T-helper 22 cell (primary cell): ENCODE measurements around the gene DMD.

Experiments
- DNase-seq: peaks from one replicate; pipeline ENCODE4 v3.0.0-alpha.2; 2020; ENCODE audit warnings: low read depth

Gene DMD

GRCh38 chrX:31178064-31178768, 2033.1 kb downstream of the DMD start:
- no peak for DNase-seq

DNA sequence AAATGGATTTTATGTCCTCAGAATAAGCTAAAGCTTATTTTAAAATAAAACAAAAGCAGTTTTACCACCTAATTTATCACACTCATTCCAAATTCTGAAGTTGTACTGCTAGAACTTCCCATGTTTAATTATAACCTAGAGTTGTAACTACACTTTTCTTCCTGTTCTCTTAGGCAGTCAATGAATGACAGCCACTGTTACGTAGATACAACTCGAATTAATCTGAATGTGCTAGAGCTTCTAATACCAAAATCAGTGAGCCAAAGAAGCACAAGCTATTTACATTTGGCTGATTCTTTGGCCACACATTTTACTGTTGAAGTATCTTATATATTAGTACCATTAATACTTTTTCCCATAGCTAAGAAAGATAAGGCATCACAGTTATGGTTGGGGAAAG, 2040.6 kb downstream of the DMD start:
- no peak for DNase-seq

DNA sequence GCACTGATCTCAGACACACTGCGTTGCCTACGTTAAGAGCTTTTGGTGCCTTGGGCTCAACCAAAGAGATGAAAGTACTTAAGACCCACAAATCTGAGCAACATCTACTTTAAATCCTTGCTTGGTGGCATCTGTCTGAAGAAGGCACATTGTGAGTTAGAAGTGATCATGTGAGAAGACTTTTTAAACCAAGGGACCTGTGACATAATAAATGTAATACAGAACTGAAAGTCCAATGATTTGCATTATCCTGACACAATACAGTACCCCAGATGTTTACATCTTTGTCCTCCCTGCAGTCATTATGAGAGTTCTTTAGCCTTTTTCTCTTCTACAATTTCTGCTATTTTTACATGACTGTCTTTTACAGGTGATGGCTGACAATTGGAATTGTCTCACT, 2042.8 kb downstream of the DMD start:
- DNase-seq: no peak

- DNase-seq: no peak
Measured at GRCh38 chrX:31166832-31167231, 2044.5 kb downstream of the DMD start.

- DNase-seq: no peak
Measured at GRCh38 chrX:31166416-31166815, 2044.9 kb downstream of the DMD start.

- DNase-seq: no peak
Measured at GRCh38 chrX:31165241-31166035, 2045.9 kb downstream of the DMD start.

GRCh38 chrX:31154946-31155345, 2056.4 kb downstream of the DMD start:
- DNase-seq: no peak

DNA sequence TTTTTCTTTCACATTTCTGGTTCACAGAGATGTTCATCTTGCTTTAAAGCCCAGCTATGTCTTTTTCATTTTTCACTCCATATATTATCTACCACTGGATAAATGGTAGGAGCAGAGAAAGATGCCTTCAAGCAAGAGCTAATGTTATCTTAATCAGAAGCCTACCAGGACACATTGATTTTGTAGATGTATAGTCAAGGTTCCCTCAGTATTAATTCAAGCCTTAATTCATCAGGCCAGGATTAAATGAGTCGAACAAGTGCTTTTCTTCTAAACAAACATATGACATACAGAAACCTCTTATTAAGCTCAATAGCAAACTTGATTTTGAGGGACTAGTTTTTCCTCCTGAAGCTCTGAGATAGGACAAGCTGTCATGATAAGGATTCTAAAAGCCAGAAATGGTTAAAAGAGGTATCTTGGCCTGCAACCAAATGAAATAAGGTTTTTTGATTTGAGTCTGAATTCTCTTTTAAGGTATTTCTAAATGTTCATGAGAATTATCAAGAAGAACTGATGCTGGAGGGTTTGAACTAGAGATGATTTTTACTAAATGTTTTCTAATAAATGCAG, 2057.8 kb downstream of the DMD start:
- no peak for DNase-seq

DNA sequence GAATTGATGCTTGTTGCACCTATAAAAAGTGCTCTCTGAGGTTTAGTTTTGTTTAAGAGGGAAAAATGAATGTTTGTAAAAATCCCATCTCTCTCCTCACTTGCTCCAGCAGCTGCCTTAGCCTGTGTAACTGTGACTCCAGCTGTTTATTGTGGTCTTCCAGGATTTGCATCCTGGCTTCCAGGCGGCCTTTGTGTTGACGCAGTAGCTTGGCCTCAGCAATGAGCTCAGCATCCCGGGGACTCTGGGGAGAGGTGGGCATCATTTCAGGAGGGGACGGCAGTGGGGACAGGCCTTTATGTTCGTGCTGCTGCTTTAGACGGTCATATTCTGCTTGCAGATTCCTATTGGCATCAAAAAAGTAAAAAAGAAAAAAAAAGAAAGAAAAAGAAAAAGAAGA, 2064.2 kb downstream of the DMD start:
- no peak for DNase-seq

DNA sequence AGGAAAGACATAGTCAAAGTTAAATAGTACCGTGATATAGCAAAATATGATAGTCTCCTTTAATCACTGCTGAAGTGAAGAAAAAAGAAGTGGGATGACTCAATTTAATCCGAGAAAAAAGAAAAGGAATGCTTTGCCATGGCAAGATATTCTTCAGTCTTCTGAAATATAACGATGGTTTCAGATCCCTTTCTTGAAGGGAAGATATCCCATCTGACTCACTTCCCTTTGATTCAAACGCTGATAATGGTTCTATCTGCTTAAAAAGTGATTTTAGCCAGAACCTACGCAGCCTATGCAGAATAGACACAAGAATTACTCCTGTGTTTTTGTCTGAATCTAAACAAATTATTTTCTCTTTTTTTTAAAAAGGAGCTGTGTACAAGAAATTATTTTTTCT, 2071.4 kb downstream of the DMD start:
- DNase-seq: no peak

GRCh38 chrX:31138124-31138523, 2073.2 kb downstream of the DMD start:
- no peak for DNase-seq

GRCh38 chrX:31136144-31136611, 2075.2 kb downstream of the DMD start:
- no peak for DNase-seq

DNA sequence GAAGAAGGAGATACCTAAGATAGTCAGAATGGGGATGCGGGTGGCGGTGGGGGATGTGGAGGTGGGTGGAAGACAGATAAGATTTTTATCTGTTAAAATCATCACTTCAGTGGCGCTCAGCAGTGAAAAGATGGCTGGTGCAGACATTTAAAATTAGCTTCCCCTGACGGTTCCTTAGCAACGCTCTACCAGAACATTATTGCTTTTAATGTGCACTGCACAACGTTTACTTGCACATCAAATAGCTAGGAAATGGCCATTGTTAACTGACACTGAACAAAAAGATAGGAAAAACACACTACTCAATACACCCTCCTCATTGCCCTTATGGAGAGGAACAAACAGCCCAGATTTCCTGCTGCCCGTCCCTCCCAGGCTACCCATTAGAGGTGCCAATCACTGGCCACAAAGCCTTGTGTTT, 2078.5 kb downstream of the DMD start:
- no peak for DNase-seq

DNA sequence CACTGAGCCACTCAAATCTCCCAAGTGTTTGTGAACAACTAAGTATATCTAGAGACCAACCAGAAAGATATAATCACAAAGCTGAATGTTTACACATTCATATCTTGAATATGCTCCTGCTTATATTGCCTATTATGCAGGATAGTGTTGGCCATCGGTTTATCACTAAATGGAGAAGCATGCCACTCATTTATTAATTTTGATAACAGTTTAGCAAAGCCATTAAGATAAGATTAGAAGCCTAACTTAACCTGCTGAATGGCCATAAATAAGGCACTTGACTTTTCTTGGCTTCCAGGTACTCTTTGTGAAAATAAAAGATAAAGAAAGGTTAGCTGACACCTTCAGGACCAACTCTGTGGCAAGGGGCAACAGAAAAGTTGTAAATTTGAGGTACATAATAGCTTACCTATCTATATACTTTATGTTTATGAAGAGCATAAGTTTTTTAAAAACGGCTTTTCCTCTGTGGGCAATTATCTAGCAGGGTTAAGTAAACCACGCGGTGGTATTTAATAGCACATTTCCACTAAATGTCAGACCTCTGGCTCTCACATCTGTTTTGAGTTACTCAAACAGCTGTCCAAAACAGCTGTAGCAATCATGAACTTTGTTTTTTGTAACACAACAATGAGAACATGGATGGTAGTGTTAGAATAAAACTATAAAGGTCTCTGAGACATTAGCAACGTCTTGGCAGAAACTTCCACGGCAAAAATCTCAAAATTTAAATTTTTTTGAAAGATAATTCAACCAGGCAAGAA, 2080.7 kb downstream of the DMD start:
- DNase-seq: no peak

GRCh38 chrX:31128855-31129254, 2082.5 kb downstream of the DMD start:
- DNase-seq: no peak

- no peak for DNase-seq
Measured at GRCh38 chrX:31127716-31128115, 2083.6 kb downstream of the DMD start.

- no peak for DNase-seq
Measured at GRCh38 chrX:31126205-31126604, 2085.1 kb downstream of the DMD start.

GRCh38 chrX:31124536-31124935, 2086.8 kb downstream of the DMD start:
- DNase-seq: no peak

- DNase-seq: no peak
Measured at GRCh38 chrX:31123335-31123734, 2088.0 kb downstream of the DMD start.

GRCh38 chrX:31117266-31117665, 2094.1 kb downstream of the DMD start:
- DNase-seq: no peak

GRCh38 chrX:31115398-31115797, 2096.0 kb downstream of the DMD start:
- no peak for DNase-seq

- DNase-seq: no peak
Measured at GRCh38 chrX:31114858-31115257, 2096.5 kb downstream of the DMD start.
